Smooth muscle cell (in vitro differentiated cells): Measurements from ENCODE around the gene SGCA. TPM values are rescaled to one million over a fixed set of nuclear protein-coding genes. Genes with fewer than 3 reads are reported as not detected.

Experiments
- DNase-seq: peaks from one replicate; lab custom pipeline; 2025; ENCODE audit not compliant: unreplicated experiment; lab: John Stamatoyannopoulos, UW
- H2AFZ ChIP-seq: fragments of 200-600 bp; sonication (generic); 2 replicates; pipeline ENCODE4 v1.6.0; 2016; ENCODE audit warnings: antibody characterized with exemption, low read depth, mild to moderate bottlenecking
- H3F3A ChIP-seq: fragments of 200-600 bp; sonication (generic); 2 replicates; pipeline ENCODE4 v1.6.0; 2017; ENCODE audit warnings: antibody characterized with exemption, low read depth
- H3K27ac ChIP-seq: fragments of 200-600 bp; sonication (generic); 2 replicates; pipeline ENCODE4 v1.5.1; 2016; ENCODE audit warnings: low read depth, mild to moderate bottlenecking
- H3K27me3 ChIP-seq: fragments of 200-600 bp; sonication (generic); 2 replicates; pipeline ENCODE4 v1.6.1; 2016; ENCODE audit warnings: low read depth, mild to moderate bottlenecking
- H3K36me3 ChIP-seq: fragments of 200-600 bp; sonication (generic); 2 replicates; pipeline ENCODE4 v1.5.1; 2016; ENCODE audit warnings: low read depth
- H3K4me1 ChIP-seq: fragments of 200-600 bp; sonication (generic); 2 replicates; pipeline ENCODE4 v1.5.1; 2016; ENCODE audit warnings: low read depth
- H3K4me2 ChIP-seq: fragments of 200-600 bp; sonication (generic); 2 replicates; pipeline ENCODE4 v1.6.0; 2016; ENCODE audit warnings: mild to moderate bottlenecking
- H3K4me3 ChIP-seq: fragments of 200-600 bp; sonication (generic); 2 replicates; pipeline ENCODE4 v1.5.1; 2016; ENCODE audit warnings: mild to moderate bottlenecking
- H3K79me2 ChIP-seq: fragments of 200-600 bp; sonication (generic); 2 replicates; pipeline ENCODE4 v1.6.0; 2016; ENCODE audit warnings: low read depth, mild to moderate bottlenecking
- H3K9ac ChIP-seq: fragments of 200-600 bp; sonication (generic); 2 replicates; pipeline ENCODE4 v1.6.0; 2016; ENCODE audit warnings: low read depth
- H3K9me3 ChIP-seq: fragments of 200-600 bp; sonication (generic); replicated peaks from 2 replicates; pipeline ENCODE4 v1.5.1; 2016; ENCODE audit warnings: low read depth
- H4K20me1 ChIP-seq: fragments of 200-600 bp; sonication (generic); 2 replicates; pipeline ENCODE4 v1.6.0; 2016; ENCODE audit warnings: low read depth
- WGBS: methylation state at CpG from one replicate; pipeline ENCODE4 v1.1.7; 2016; ENCODE audit warnings: low lambda C conversion rate; 5-methylcytosine and 5-hydroxymethylcytosine counted together
- polyA plus RNA-seq: library from polyadenylated mRNA; unstranded; fragments of >200 nt; fragmentation: Nextera tagmentation; extraction: Ambion mirVana; gene quantifications from 2 replicates; pipeline ENCODE4 v1.2.1, GENCODE V29; 2016
- total RNA-seq: library from RNA; depleted of rRNA; stranded (reverse); fragments of >200 nt; gene quantifications from 2 replicates; pipeline ENCODE4 v1.2.3, GENCODE V29; 2014
- TF ChIP-seq, protein P1 (sequence below): fragments of 200-600 bp; sonication (generic); IDR thresholded peaks from 2 replicates; pipeline ENCODE4 v1.5.1; 2017; ENCODE audit warnings: borderline replicate concordance, mild to moderate bottlenecking, antibody characterized with exemption; ENCODE audit not compliant: insufficient read depth, poor library complexity, severe bottlenecking

Gene SGCA
- total and polyA plus RNA-seq, 2 experiments from 2014 or later = 2.1 TPM; not detected in 1

GRCh38 chr17:50170662-50171370 is 5.0 kb downstream of the SGCA start:
- 88% methylated on average over 10 of the region's 10 CpGs for WGBS
- TF ChIP-seq, protein P1, sequence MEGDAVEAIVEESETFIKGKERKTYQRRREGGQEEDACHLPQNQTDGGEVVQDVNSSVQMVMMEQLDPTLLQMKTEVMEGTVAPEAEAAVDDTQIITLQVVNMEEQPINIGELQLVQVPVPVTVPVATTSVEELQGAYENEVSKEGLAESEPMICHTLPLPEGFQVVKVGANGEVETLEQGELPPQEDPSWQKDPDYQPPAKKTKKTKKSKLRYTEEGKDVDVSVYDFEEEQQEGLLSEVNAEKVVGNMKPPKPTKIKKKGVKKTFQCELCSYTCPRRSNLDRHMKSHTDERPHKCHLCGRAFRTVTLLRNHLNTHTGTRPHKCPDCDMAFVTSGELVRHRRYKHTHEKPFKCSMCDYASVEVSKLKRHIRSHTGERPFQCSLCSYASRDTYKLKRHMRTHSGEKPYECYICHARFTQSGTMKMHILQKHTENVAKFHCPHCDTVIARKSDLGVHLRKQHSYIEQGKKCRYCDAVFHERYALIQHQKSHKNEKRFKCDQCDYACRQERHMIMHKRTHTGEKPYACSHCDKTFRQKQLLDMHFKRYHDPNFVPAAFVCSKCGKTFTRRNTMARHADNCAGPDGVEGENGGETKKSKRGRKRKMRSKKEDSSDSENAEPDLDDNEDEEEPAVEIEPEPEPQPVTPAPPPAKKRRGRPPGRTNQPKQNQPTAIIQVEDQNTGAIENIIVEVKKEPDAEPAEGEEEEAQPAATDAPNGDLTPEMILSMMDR = no peak
- no peak overlapping the region for H3K9ac ChIP-seq
- H3K9me3 ChIP-seq = no peaks in the 10 kb centered on the region
- no peaks in the 10 kb centered on the region for H3K36me3 ChIP-seq
- DNase-seq = no peak
- no peak overlapping the region for H3K4me3 ChIP-seq
- H3K27ac ChIP-seq = peak overlapping the region; percentile 31
- no peak overlapping the region for H2AFZ ChIP-seq
- H3F3A ChIP-seq = peaks cover 3% of the 10 kb centered on the region
- no peaks in the 10 kb centered on the region for H3K4me1 ChIP-seq
- no peaks in the 10 kb centered on the region for H3K79me2 ChIP-seq
- H3K27me3 ChIP-seq = no peaks in the 10 kb centered on the region
- no peak overlapping the region for H3K4me2 ChIP-seq
- H4K20me1 ChIP-seq = no peaks in the 10 kb centered on the region

DNA sequence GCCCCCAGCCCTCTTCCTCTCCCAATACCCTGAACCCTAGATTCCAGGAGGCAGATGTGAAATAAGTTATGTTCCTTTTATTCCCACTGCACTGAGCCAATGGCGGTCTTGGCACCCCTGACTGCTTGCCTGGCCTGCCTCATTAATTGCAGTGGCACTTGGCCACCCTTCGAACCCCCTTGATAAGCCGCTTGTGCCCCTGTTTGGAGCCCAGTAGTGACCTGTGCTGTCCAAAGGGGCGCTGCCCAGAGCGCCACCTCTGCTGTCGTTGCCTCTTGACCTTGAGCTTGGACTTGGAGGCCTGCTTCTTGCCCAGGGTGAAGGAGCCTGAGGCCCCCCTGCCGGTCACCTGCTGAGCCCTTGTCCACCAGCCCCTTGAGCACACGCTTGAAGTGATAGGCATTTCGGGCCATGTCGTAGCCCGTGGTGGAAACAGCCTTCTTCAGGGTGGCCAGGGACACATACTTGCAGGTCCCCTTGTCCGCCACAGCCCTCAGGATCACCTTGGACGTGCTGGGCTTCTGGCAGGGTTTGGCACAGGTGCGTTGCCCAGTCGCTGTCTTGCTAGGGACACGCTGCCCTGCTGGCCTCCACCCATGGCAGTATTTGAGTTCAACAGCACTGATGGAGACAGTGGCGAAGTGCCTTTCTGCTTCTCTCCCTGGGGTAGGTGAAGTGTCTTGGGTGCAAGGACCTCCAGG is 5.7 kb downstream of the SGCA start:
- Histone ChIP-seq H3K4me3 (no peak overlapping the region), H3F3A (peaks cover 9% of the 10 kb centered on the region), H2AFZ (no peak overlapping the region), H3K4me2 (no peak overlapping the region), H4K20me1 (no peaks in the 10 kb centered on the region), H3K9me3 (no peaks in the 10 kb centered on the region), H3K9ac (no peak overlapping the region), H3K4me1 (no peaks in the 10 kb centered on the region), H3K27me3 (no peaks in the 10 kb centered on the region), H3K36me3 (no peaks in the 10 kb centered on the region), H3K79me2 (no peaks in the 10 kb centered on the region), H3K27ac (no peak overlapping the region)
- DNase-seq = no peak
- TF ChIP-seq, protein P1 = no peak
- WGBS = 96% methylated on average over 17 of the region's 17 CpGs

GRCh38 chr17:50172130-50172529 is 6.3 kb downstream of the SGCA start:
- no peak overlapping the region for H3K4me2 ChIP-seq
- no peak overlapping the region for H3K9ac ChIP-seq
- TF ChIP-seq, protein P1 = no peak
- peaks cover 2% of the 10 kb centered on the region for H3K4me1 ChIP-seq
- peaks cover 13% of the 10 kb centered on the region for H3F3A ChIP-seq
- H2AFZ ChIP-seq = no peak overlapping the region
- no peak for DNase-seq
- H3K27ac ChIP-seq = no peak overlapping the region
- 96% methylated on average over 11 of the region's 11 CpGs for WGBS
- no peaks in the 10 kb centered on the region for H3K9me3 ChIP-seq
- H4K20me1 ChIP-seq = no peaks in the 10 kb centered on the region
- no peaks in the 10 kb centered on the region for H3K36me3 ChIP-seq
- H3K4me3 ChIP-seq = no peak overlapping the region
- no peaks in the 10 kb centered on the region for H3K27me3 ChIP-seq
- H3K79me2 ChIP-seq = no peaks in the 10 kb centered on the region

- Histone ChIP-seq H3K9ac (peak overlapping the region; percentile 20), H3K27ac (peak overlapping the region; percentile 64), H3K4me1 (peaks cover 10% of the 10 kb centered on the region), H3K9me3 (no peaks in the 10 kb centered on the region), H3F3A (peaks cover 20% of the 10 kb centered on the region), H2AFZ (no peak overlapping the region), H4K20me1 (no peaks in the 10 kb centered on the region), H3K4me2 (no peak overlapping the region), H3K27me3 (no peaks in the 10 kb centered on the region), H3K79me2 (no peaks in the 10 kb centered on the region), H3K4me3 (no peak overlapping the region), H3K36me3 (no peaks in the 10 kb centered on the region)
- TF ChIP-seq, protein P1 = no peak
- no peak for DNase-seq
- WGBS = 73% methylated on average over 6 of the region's 6 CpGs
Measured at GRCh38 chr17:50172936-50173334, 7.1 kb downstream of the SGCA start.
